Esophagus muscularis mucosa (tissue), 4 donors: ENCODE results near the gene LRRC34.

Experiments
- EP300 ChIP-seq: sonication (generic); formaldehyde crosslinking; IDR thresholded peaks from one replicate; pipeline ENCODE4 v1.6.1; 2017; ENCODE audit warnings: antibody characterized with exemption
- POLR2A ChIP-seq: fragments of 450-650 bp; IDR thresholded peaks from one replicate; pipeline ENCODE4 v1.6.1; 2017; ENCODE audit warnings: antibody characterized with exemption, moderate library complexity, mild to moderate bottlenecking, low read depth
- POLR2AphosphoS5 ChIP-seq, 2 donors: sonication (generic); formaldehyde crosslinking; IDR thresholded peaks; one replicate each; pipeline ENCODE4 v1.6.1; 2017; ENCODE audit warnings: antibody characterized with exemption in 2 of 2
- TF ChIP-seq, protein P1 (sequence below), 3 experiments: fragments of 200-600 bp in 2 of 3; fragments of 450-650 bp in 1 of 3; sonication (generic) in 2 of 3; IDR thresholded peaks; one replicate each; pipeline ENCODE4 v1.5.1; 2017 to 2019; ENCODE audit warnings: antibody characterized with exemption in 3 of 3, mild to moderate bottlenecking in 2 of 3, moderate library complexity in 1 of 3

DNA sequence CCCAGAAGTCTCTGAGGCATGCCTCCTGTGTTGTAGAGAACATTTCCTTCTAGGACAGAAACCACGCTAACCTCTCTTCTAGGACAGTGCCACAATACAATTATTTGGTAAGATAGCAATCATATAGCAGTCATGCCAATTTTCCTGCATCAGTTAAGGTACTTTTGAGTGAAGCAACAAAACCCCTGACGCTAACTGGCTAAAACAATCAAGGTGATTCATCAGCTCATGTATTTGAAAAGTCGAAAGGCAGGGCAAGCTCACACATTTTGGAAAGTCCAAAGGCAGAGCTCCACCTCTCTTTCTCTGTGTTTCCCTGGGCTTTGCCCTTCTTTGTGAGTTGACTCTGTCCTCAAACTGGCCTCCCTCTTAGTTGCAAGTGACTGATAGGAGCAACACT lies 58.0 kb downstream of the LRRC34 start:
- TF ChIP-seq EP300 (no peak), POLR2AphosphoS5 (IDR thresholded peaks at IDR 0.05) (no peak), POLR2A (no peak)
- TF ChIP-seq, protein P1, sequence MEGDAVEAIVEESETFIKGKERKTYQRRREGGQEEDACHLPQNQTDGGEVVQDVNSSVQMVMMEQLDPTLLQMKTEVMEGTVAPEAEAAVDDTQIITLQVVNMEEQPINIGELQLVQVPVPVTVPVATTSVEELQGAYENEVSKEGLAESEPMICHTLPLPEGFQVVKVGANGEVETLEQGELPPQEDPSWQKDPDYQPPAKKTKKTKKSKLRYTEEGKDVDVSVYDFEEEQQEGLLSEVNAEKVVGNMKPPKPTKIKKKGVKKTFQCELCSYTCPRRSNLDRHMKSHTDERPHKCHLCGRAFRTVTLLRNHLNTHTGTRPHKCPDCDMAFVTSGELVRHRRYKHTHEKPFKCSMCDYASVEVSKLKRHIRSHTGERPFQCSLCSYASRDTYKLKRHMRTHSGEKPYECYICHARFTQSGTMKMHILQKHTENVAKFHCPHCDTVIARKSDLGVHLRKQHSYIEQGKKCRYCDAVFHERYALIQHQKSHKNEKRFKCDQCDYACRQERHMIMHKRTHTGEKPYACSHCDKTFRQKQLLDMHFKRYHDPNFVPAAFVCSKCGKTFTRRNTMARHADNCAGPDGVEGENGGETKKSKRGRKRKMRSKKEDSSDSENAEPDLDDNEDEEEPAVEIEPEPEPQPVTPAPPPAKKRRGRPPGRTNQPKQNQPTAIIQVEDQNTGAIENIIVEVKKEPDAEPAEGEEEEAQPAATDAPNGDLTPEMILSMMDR (IDR thresholded peaks at IDR 0.05), result no peak
